ENCODE measurements around the gene DLK2.

DLK2 gene

DNA sequence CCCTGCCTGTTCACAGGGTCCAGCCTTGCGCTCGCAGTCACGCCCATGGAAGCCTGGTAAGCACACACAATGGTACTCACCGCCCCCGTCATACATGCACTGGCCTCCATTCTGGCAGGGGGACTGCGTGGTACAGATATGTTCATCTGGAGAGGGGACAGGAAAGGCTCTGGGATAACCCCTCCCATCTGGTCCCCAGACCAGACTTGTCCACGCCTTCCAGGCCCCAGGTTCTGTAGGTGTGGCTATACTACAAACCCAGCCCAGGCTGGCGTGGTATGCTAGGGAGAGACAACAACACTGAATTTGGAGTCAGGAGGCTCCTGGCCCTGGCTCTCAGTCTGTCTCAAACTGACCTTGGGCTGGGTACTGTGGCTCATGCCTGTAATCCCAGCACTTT is 3.4 kb downstream of the DLK2 start:
- TF ChIP-seq, protein P1, sequence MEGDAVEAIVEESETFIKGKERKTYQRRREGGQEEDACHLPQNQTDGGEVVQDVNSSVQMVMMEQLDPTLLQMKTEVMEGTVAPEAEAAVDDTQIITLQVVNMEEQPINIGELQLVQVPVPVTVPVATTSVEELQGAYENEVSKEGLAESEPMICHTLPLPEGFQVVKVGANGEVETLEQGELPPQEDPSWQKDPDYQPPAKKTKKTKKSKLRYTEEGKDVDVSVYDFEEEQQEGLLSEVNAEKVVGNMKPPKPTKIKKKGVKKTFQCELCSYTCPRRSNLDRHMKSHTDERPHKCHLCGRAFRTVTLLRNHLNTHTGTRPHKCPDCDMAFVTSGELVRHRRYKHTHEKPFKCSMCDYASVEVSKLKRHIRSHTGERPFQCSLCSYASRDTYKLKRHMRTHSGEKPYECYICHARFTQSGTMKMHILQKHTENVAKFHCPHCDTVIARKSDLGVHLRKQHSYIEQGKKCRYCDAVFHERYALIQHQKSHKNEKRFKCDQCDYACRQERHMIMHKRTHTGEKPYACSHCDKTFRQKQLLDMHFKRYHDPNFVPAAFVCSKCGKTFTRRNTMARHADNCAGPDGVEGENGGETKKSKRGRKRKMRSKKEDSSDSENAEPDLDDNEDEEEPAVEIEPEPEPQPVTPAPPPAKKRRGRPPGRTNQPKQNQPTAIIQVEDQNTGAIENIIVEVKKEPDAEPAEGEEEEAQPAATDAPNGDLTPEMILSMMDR (conservative IDR thresholded peaks at IDR 0.05), result no peak
- no peak overlapping the region for H3K27ac ChIP-seq

DNA sequence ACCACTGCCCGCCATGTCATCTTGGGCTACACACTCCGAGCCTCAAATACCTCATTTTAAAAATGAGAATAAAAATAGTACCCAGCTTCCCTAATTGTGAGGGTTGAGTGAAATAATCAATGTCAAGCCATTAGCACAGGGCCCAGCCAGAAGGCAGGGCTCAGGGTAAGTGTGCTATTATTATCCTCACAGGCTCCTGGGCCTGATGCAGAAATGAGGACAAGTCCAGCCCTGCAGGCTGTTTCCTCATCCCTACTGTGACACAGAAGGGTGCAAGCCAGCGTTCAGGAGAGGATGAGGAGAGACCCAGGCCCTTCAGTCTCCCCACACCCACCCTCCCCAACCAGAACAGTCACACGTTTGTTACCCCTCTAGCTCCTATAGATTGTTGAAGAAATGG is 4.0 kb downstream of the DLK2 start:
- H3K27ac ChIP-seq, result no peak overlapping the region
- TF ChIP-seq, protein P1 (conservative IDR thresholded peaks at IDR 0.05), result no peak

DNA sequence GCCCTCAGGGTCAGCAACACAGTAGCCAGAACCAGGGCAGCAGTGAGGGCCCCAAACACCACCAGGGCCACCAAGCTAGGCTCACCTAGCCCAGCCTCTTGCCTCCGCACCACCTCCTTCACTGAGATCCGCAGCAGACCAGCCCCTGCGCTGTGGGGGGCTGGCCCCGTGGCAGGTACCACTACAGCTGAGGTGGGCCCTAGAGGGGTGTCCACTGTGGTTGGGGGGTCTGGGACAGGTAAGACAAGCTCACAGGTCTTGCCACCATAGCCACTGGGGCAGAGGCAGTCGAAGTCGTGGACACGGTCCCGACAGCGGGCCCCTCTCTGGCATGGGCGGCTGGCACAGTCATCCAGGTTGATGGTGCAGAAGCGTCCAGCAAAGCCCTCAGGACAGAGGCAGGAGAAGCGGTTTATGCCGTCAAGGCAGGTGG is 4.6 kb downstream of the DLK2 start:
- no peak overlapping the region for H3K27ac ChIP-seq
- TF ChIP-seq, protein P1 (conservative IDR thresholded peaks at IDR 0.05), result no peak

DNA sequence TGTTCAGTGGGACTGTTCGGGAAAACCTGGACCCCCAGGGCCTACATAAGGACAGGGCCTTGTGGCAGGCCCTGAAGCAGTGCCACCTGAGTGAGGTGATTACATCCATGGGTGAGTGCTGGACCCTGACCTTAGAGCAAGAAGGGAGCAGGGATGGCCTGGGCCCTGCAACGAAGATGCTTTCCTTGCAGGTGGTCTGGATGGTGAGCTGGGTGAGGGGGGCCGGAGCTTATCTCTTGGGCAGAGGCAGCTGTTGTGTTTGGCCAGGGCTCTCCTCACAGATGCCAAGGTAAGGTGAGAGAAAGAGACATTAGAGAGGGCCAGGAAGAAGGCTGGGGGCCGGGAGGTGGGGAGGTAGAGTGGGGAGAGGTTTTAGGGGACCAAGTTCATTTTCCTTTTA is 6.4 kb downstream of the DLK2 start:
- no peak overlapping the region for H3K27ac ChIP-seq
- TF ChIP-seq, protein P1 (conservative IDR thresholded peaks at IDR 0.05), result no peak

DNA sequence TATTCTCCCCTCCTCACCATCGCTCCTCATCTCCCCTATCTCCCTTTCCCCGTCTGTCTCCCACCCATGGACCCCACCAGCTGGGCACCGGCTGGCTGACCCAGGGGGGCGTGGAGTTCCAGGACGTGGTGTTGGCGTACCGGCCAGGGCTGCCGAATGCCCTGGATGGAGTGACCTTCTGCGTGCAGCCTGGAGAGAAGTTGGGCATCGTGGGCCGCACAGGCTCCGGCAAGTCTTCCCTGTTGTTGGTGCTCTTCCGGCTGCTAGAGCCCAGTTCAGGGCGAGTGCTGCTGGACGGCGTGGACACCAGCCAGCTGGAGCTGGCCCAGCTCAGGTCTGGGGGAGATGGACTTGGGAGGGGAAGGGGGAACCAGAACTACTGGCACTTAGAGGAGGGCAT is 7.7 kb downstream of the DLK2 start:
- TF ChIP-seq, protein P1 (conservative IDR thresholded peaks at IDR 0.05), result no peak
- no peak overlapping the region for H3K27ac ChIP-seq

DNA sequence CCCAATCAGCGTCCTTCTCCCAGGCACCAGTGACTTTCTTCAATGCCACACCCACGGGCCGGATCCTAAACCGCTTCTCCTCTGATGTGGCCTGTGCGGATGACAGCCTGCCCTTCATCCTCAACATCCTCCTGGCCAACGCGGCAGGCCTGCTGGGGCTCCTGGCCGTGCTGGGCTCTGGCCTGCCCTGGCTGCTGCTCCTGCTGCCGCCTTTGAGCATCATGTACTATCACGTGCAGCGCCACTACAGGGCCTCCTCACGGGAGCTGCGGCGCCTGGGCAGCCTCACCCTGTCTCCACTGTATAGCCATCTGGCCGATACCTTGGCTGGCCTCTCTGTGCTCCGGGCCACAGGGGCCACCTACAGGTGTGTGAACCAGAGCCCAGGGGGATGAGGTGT is 9.8 kb downstream of the DLK2 start:
- TF ChIP-seq, protein P1 (conservative IDR thresholded peaks at IDR 0.05), result no peak
- no peak overlapping the region for H3K27ac ChIP-seq

DNA sequence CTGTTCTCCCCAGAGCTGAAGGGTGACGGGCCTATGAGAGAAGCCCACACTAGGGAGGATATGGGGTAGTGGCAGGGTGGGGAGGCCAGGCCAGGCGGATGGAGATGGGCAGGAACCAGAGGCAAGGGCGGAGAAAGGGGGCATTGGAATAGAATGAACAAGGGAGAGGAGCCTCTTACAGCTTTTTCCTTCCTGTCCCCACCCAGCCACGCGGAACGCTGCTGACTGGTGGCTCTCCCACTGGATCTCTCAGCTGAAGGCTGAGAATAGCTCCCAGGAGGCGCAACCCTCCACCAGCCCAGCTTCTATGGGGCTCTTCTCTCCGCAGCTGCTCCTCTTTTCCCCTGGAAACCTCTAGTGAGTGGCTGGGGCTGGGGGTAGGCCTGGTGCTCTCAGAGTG is 10.8 kb downstream of the DLK2 start:
- TF ChIP-seq, protein P1 (conservative IDR thresholded peaks at IDR 0.05), result no peak
- H3K27ac ChIP-seq, result no peak overlapping the region

DNA sequence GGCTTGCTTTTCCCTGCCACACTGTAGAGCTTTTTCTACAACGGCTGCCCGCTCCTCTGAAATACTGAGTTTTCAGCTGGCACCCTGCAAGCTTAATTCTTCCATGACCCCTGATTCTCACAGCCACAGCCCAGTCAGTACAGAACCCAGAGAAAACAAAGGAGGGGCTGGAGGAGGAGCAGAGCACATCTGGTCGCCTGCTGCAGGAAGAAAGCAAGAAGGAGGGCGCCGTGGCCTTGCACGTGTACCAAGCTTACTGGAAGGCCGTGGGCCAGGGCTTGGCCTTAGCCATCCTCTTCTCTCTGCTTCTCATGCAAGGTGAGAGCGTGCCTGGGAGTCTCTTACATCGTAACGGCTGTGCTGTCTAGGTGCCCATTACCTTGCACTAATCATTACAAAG is 11.3 kb downstream of the DLK2 start:
- H3K27ac ChIP-seq, result no peak overlapping the region

More for the DNA sequence above, 11.3 kb downstream of the DLK2 start:
- TF ChIP-seq, protein P1 (conservative IDR thresholded peaks at IDR 0.05), result no peak
